Stomach (tissue), 4 donors: Measurements from ENCODE around the gene DCDC2C.

Experiments used
- CTCF ChIP-seq, 7 experiments: fragments of 450-650 bp in 4 of 7; fragments of 200-600 bp in 3 of 7; sonication (generic) in 3 of 7; IDR thresholded peaks; one replicate each; pipeline ENCODE4 v1.5.1; 2016 to 2019; ENCODE audit warnings: antibody characterized with exemption in 7 of 7, control low read depth in 2 of 7, mild to moderate bottlenecking in 1 of 7
- POLR2A ChIP-seq, 4 donors: fragments of 450-650 bp; IDR thresholded peaks; one replicate each; pipeline ENCODE4 v1.6.1; 2016; ENCODE audit warnings: antibody characterized with exemption in 4 of 4, control low read depth in 2 of 4, mild to moderate bottlenecking in 1 of 4, moderate library complexity in 1 of 4
- POLR2AphosphoS5 ChIP-seq, 3 donors: sonication (generic); formaldehyde crosslinking; IDR thresholded peaks; one replicate each; pipeline ENCODE4 v1.6.1; 2016; ENCODE audit warnings: antibody characterized with exemption in 3 of 3

- no peak for TF ChIP-seq CTCF (IDR thresholded peaks at IDR 0.05)
- no peak for TF ChIP-seq POLR2A (IDR thresholded peaks at IDR 0.05)
- TF ChIP-seq POLR2AphosphoS5 (IDR thresholded peaks at IDR 0.05) = no peak
These were observed 33.7 kb upstream of the DCDC2C start for GRCh38 chr2:3669656-3670055.
